Lung microvascular endothelial cell (primary cell): ENCODE data around the gene CPNE4. TPM values are rescaled to one million over a fixed set of nuclear protein-coding genes. Genes with fewer than 3 reads are reported as not detected.

Experiments used
- DNase-seq, 2 donors: peaks; one replicate each; pipeline versions ENCODE4 v3.0.0 to v3.0.0-alpha.2; 2010; ENCODE audit warnings: low read depth in 2 of 2
- total RNA-seq: library from RNA; depleted of rRNA; stranded (reverse); fragments of >200 nt; gene quantifications from 2 replicates; pipeline ENCODE4 v1.2.1, GENCODE V29; 2014

The CPNE4 gene
- total RNA-seq, 1 donor from 2014 or later = not detected

GRCh38 chr3:131735544-131735943 is 299.3 kb downstream of the CPNE4 start:
- DNase-seq = no peak

- no peak for DNase-seq
Measured at GRCh38 chr3:131735116-131735515, 299.7 kb downstream of the CPNE4 start.

GRCh38 chr3:131733086-131733841 is 301.6 kb downstream of the CPNE4 start:
- DNase-seq = no peak

- DNase-seq = no peak
Measured at GRCh38 chr3:131731709-131732108, 303.1 kb downstream of the CPNE4 start.

GRCh38 chr3:131730581-131730980 is 304.2 kb downstream of the CPNE4 start:
- no peak for DNase-seq

- DNase-seq = no peak
Measured at GRCh38 chr3:131729643-131730017, 305.2 kb downstream of the CPNE4 start.

- no peak for DNase-seq
Measured at GRCh38 chr3:131728898-131729642, 305.7 kb downstream of the CPNE4 start.

- no peak for DNase-seq
Measured at GRCh38 chr3:131725414-131725813, 309.4 kb downstream of the CPNE4 start.

GRCh38 chr3:131723343-131723742 is 311.5 kb downstream of the CPNE4 start:
- no peak for DNase-seq

- DNase-seq = no peak
Measured at GRCh38 chr3:131717493-131717892, 317.3 kb downstream of the CPNE4 start.

GRCh38 chr3:131716943-131717342 is 317.9 kb downstream of the CPNE4 start:
- DNase-seq = no peak

- DNase-seq = no peak
Measured at GRCh38 chr3:131716007-131716406, 318.8 kb downstream of the CPNE4 start.

- no peak for DNase-seq
Measured at GRCh38 chr3:131714585-131715220, 320.1 kb downstream of the CPNE4 start.

- no peak for DNase-seq
Measured at GRCh38 chr3:131713416-131714123, 321.2 kb downstream of the CPNE4 start.

GRCh38 chr3:131712662-131713061 is 322.2 kb downstream of the CPNE4 start:
- DNase-seq = no peak

- no peak for DNase-seq
Measured at GRCh38 chr3:131711114-131711768, 323.6 kb downstream of the CPNE4 start.

GRCh38 chr3:131708241-131708640 is 326.6 kb downstream of the CPNE4 start:
- no peak for DNase-seq

GRCh38 chr3:131705558-131706051 is 329.2 kb downstream of the CPNE4 start:
- no peak for DNase-seq

- DNase-seq = no peak
Measured at GRCh38 chr3:131705099-131705498, 329.7 kb downstream of the CPNE4 start.

GRCh38 chr3:131704098-131704497 is 330.7 kb downstream of the CPNE4 start:
- DNase-seq = no peak

GRCh38 chr3:131702146-131702545 is 332.7 kb downstream of the CPNE4 start:
- no peak for DNase-seq
